ENCODE measurements around the gene LDB2. TPM values are rescaled to one million over a fixed set of nuclear protein-coding genes. Genes with fewer than 3 reads are reported as not detected.

Gene LDB2
- total and polyA plus RNA-seq, 2 donors = 9.2 to 10.1 TPM

DNA sequence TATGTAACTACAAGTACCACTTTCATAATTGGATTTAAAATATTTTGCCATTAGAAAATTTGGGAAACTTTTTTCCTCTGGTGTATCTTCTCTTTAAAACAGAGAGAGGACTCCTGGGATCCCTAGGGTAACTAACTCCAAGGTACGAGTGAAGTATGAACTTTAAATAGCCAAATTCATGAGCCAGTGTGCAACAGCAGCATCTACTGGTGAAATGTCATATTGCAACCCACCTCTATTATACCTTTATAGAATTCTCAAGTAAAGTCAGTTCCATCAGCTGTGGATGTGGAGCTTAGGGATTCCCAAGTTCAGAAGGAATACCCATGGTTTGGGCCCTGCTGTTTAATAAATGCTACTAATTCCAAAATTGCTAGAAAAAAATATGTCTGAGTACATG lies 389.5 kb downstream of the LDB2 start:
- Histone ChIP-seq H3K27ac (ENCODE audit: low read depth in 1 of 2, low read length in 1 of 2) (no peak overlapping the region), H3K36me3 (ENCODE audit: control insufficient read depth in 2 of 2, insufficient read depth in 2 of 2, low read length in 1 of 2) (no peaks in the 10 kb centered on the region), H3K9me3 (ENCODE audit: control insufficient read depth in 2 of 2, insufficient read depth in 1 of 2, low read length in 1 of 2) (peaks cover 0 to 3% of the 10 kb centered on the region in 2 donors), H3K4me3 (ENCODE audit: low read length in 2 of 2) (no peak overlapping the region), H3K4me1 (ENCODE audit: control insufficient read depth in 2 of 2, insufficient read depth in 2 of 2, low read length in 2 of 2) (no peaks in the 10 kb centered on the region), H3K27me3 (ENCODE audit: control insufficient read depth in 2 of 2, insufficient read depth in 1 of 2, low read length in 1 of 2) (no peaks in the 10 kb centered on the region)
- DNase-seq (ENCODE audit: low read depth in 6 of 9, low spot score in 9 of 9) = no peak
- 91% methylated on average over 1 of the region's 1 CpG for WGBS

GRCh38 chr4:16505726-16506125 lies 392.7 kb downstream of the LDB2 start:
- Histone ChIP-seq H3K27ac (ENCODE audit: low read depth in 1 of 2, low read length in 1 of 2) (no peak overlapping the region), H3K9me3 (ENCODE audit: control insufficient read depth in 2 of 2, insufficient read depth in 1 of 2, low read length in 1 of 2) (peaks cover 0 to 6% of the 10 kb centered on the region in 2 donors), H3K4me3 (ENCODE audit: low read length in 2 of 2) (no peak overlapping the region), H3K36me3 (ENCODE audit: control insufficient read depth in 2 of 2, insufficient read depth in 2 of 2, low read length in 1 of 2) (no peaks in the 10 kb centered on the region), H3K4me1 (ENCODE audit: control insufficient read depth in 2 of 2, insufficient read depth in 2 of 2, low read length in 2 of 2) (no peaks in the 10 kb centered on the region), H3K27me3 (ENCODE audit: control insufficient read depth in 2 of 2, insufficient read depth in 1 of 2, low read length in 1 of 2) (no peaks in the 10 kb centered on the region)
- 95% methylated on average over 7 of the region's 7 CpGs for WGBS
- no peak for DNase-seq (ENCODE audit: low read depth in 6 of 9, low spot score in 9 of 9)

GRCh38 chr4:16505267-16505666 lies 393.2 kb downstream of the LDB2 start:
- Histone ChIP-seq H3K27ac (ENCODE audit: low read depth in 1 of 2, low read length in 1 of 2) (no peak overlapping the region), H3K4me3 (ENCODE audit: low read length in 2 of 2) (no peak overlapping the region), H3K9me3 (ENCODE audit: control insufficient read depth in 2 of 2, insufficient read depth in 1 of 2, low read length in 1 of 2) (peaks cover 0 to 6% of the 10 kb centered on the region in 2 donors), H3K27me3 (ENCODE audit: control insufficient read depth in 2 of 2, insufficient read depth in 1 of 2, low read length in 1 of 2) (no peaks in the 10 kb centered on the region), H3K36me3 (ENCODE audit: control insufficient read depth in 2 of 2, insufficient read depth in 2 of 2, low read length in 1 of 2) (no peaks in the 10 kb centered on the region), H3K4me1 (ENCODE audit: control insufficient read depth in 2 of 2, insufficient read depth in 2 of 2, low read length in 2 of 2) (no peaks in the 10 kb centered on the region)
- DNase-seq (ENCODE audit: low read depth in 6 of 9, low spot score in 9 of 9) = no peak
- 95% methylated on average over 2 of the region's 2 CpGs for WGBS

DNA sequence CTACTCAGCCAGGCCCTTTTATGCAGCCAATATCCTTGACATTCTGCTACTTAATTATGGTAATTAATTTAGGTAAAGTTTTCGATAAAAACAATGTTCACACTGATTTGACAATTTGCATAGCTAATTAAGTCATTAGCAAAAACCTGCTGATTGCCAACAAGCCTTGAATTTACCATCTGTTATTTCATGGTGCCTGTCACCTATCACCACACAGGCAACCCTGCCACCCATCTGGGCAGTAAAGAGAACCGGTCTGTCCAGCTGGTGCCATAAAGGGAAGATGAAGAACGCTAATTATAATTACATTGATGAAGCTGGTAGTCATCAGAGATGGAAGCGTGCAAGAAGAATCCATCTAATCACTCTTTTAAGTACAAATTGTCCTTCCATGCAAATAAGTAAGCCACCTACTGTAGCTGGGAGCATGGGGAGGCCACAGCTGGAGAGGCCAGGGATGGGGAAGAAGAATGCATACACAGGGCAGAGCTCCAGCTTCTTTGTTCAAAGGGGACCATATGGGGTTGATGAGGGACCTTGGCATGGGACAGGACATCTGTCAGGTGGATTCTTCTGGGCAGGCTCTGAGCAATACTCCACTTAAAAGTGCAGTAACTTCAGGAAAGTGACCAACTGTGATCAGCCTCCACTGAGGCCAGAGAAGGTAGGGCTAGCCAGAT lies 394.9 kb downstream of the LDB2 start:
- Histone ChIP-seq H3K27ac (ENCODE audit: low read depth in 1 of 2, low read length in 1 of 2) (no peak overlapping the region), H3K9me3 (ENCODE audit: control insufficient read depth in 2 of 2, insufficient read depth in 1 of 2, low read length in 1 of 2) (peaks cover 0 to 3% of the 10 kb centered on the region in 2 donors), H3K27me3 (ENCODE audit: control insufficient read depth in 2 of 2, insufficient read depth in 1 of 2, low read length in 1 of 2) (no peaks in the 10 kb centered on the region), H3K4me3 (ENCODE audit: low read length in 2 of 2) (no peak overlapping the region), H3K4me1 (ENCODE audit: control insufficient read depth in 2 of 2, insufficient read depth in 2 of 2, low read length in 2 of 2) (no peaks in the 10 kb centered on the region), H3K36me3 (ENCODE audit: control insufficient read depth in 2 of 2, insufficient read depth in 2 of 2, low read length in 1 of 2) (no peaks in the 10 kb centered on the region)
- WGBS = 94% methylated on average over 4 of the region's 4 CpGs
- no peak for DNase-seq (ENCODE audit: low read depth in 6 of 9, low spot score in 9 of 9)

- H3K4me1 ChIP-seq (ENCODE audit: control insufficient read depth in 2 of 2, insufficient read depth in 2 of 2, low read length in 2 of 2) = no peaks in the 10 kb centered on the region
- peaks cover 0 to 3% of the 10 kb centered on the region in 2 donors for H3K9me3 ChIP-seq (ENCODE audit: control insufficient read depth in 2 of 2, insufficient read depth in 1 of 2, low read length in 1 of 2)
- H3K27me3 ChIP-seq (ENCODE audit: control insufficient read depth in 2 of 2, insufficient read depth in 1 of 2, low read length in 1 of 2) = no peaks in the 10 kb centered on the region
- no peaks in the 10 kb centered on the region for H3K36me3 ChIP-seq (ENCODE audit: control insufficient read depth in 2 of 2, insufficient read depth in 2 of 2, low read length in 1 of 2)
- no peak overlapping the region for H3K27ac ChIP-seq (ENCODE audit: low read depth in 1 of 2, low read length in 1 of 2)
- no peak for DNase-seq (ENCODE audit: low read depth in 6 of 9, low spot score in 9 of 9)
- no peak overlapping the region for H3K4me3 ChIP-seq (ENCODE audit: low read length in 2 of 2)
Measured at GRCh38 chr4:16498978-16499377, 399.5 kb downstream of the LDB2 start.

- H3K9me3 ChIP-seq (ENCODE audit: control insufficient read depth in 2 of 2, insufficient read depth in 1 of 2, low read length in 1 of 2) = peaks cover 0 to 3% of the 10 kb centered on the region in 2 donors
- 94% methylated on average over 3 of the region's 3 CpGs for WGBS
- no peak overlapping the region for H3K4me3 ChIP-seq (ENCODE audit: low read length in 2 of 2)
- no peaks in the 10 kb centered on the region for H3K4me1 ChIP-seq (ENCODE audit: control insufficient read depth in 2 of 2, insufficient read depth in 2 of 2, low read length in 2 of 2)
- DNase-seq (ENCODE audit: low read depth in 6 of 9, low spot score in 9 of 9) = no peak
- H3K27ac ChIP-seq (ENCODE audit: low read depth in 1 of 2, low read length in 1 of 2) = no peak overlapping the region
- H3K27me3 ChIP-seq (ENCODE audit: control insufficient read depth in 2 of 2, insufficient read depth in 1 of 2, low read length in 1 of 2) = no peaks in the 10 kb centered on the region
- no peaks in the 10 kb centered on the region for H3K36me3 ChIP-seq (ENCODE audit: control insufficient read depth in 2 of 2, insufficient read depth in 2 of 2, low read length in 1 of 2)
Measured at GRCh38 chr4:16496501-16496900, 401.9 kb downstream of the LDB2 start.

DNA sequence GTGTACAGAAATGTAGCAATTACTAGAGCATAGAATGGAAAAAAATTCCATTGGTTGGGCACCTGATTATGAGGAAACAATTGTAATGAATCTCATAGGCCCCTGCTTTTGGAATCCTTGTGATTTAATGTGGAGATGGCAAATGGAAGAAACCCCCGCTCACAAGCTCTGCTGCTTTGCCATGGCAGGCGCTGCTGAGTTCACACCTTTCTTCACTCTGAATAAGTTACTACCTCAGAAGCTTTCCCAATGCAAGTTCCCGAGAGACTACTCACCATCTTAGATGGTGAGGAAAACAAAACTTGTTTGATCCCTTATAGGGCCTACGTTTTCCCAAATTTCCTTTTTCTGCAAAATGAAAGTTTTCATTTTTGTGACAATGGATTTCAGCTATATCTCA lies 405.6 kb downstream of the LDB2 start:
- no peaks in the 10 kb centered on the region for H3K27me3 ChIP-seq (ENCODE audit: control insufficient read depth in 2 of 2, insufficient read depth in 1 of 2, low read length in 1 of 2)
- no peak overlapping the region for H3K4me3 ChIP-seq (ENCODE audit: low read length in 2 of 2)
- no peak for DNase-seq (ENCODE audit: low read depth in 6 of 9, low spot score in 9 of 9)
- H3K36me3 ChIP-seq (ENCODE audit: control insufficient read depth in 2 of 2, insufficient read depth in 2 of 2, low read length in 1 of 2) = no peaks in the 10 kb centered on the region
- H3K27ac ChIP-seq (ENCODE audit: low read depth in 1 of 2, low read length in 1 of 2) = no peak overlapping the region
- WGBS = 93% methylated on average over 4 of the region's 4 CpGs
- H3K4me1 ChIP-seq (ENCODE audit: control insufficient read depth in 2 of 2, insufficient read depth in 2 of 2, low read length in 2 of 2) = no peaks in the 10 kb centered on the region
- H3K9me3 ChIP-seq (ENCODE audit: control insufficient read depth in 2 of 2, insufficient read depth in 1 of 2, low read length in 1 of 2) = no peaks in the 10 kb centered on the region

DNA sequence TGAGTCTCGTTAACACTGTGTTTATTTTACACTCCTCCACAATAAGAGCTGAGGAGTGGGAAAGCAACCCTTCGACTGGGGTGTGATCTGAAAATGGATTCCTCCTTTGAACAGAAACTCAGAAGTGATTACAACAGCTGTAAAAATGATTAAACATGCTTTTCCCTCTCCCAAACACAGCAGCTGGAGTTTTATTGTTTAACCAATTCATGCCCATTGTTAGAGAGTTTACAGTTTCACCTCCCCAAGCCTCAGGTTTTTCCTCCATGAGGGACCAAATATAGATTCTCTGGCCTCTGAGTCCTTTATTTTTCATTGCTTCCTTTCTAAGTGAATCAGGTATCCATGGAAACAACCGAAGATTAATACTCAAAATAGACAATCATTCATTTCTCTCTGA lies 409.2 kb downstream of the LDB2 start:
- no peak overlapping the region for H3K27ac ChIP-seq (ENCODE audit: low read depth in 1 of 2, low read length in 1 of 2)
- no peaks in the 10 kb centered on the region for H3K36me3 ChIP-seq (ENCODE audit: control insufficient read depth in 2 of 2, insufficient read depth in 2 of 2, low read length in 1 of 2)
- H3K4me3 ChIP-seq (ENCODE audit: low read length in 2 of 2) = no peak overlapping the region
- H3K27me3 ChIP-seq (ENCODE audit: control insufficient read depth in 2 of 2, insufficient read depth in 1 of 2, low read length in 1 of 2) = no peaks in the 10 kb centered on the region
- no peak for DNase-seq (ENCODE audit: low read depth in 6 of 9, low spot score in 9 of 9)
- no peaks in the 10 kb centered on the region for H3K9me3 ChIP-seq (ENCODE audit: control insufficient read depth in 2 of 2, insufficient read depth in 1 of 2, low read length in 1 of 2)
- H3K4me1 ChIP-seq (ENCODE audit: control insufficient read depth in 2 of 2, insufficient read depth in 2 of 2, low read length in 2 of 2) = no peaks in the 10 kb centered on the region
- WGBS = 77% methylated on average over 3 of the region's 3 CpGs

DNA sequence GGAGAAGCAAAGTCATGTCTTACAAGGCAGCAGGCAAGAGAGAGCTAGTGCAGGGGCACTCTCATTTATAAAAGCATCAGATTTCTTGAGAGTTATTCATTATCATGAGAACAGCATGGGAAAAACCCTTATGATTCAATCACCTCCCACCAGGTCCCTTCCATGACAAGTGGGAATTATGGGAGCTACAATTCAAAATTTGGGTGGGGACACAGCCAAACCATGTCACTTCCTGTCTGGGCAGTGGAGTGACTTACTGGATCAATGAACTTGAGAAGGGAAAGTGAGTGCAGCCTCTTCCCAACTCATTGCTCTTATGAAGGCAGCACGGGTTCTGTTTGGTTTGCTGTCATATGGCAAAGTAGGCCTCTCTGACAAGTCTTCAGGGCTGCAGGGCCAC lies 410.4 kb downstream of the LDB2 start:
- no peak overlapping the region for H3K27ac ChIP-seq (ENCODE audit: low read depth in 1 of 2, low read length in 1 of 2)
- H3K4me3 ChIP-seq (ENCODE audit: low read length in 2 of 2) = no peak overlapping the region
- H3K4me1 ChIP-seq (ENCODE audit: control insufficient read depth in 2 of 2, insufficient read depth in 2 of 2, low read length in 2 of 2) = no peaks in the 10 kb centered on the region
- H3K9me3 ChIP-seq (ENCODE audit: control insufficient read depth in 2 of 2, insufficient read depth in 1 of 2, low read length in 1 of 2) = no peaks in the 10 kb centered on the region
- WGBS = 96% methylated on average over 1 of the region's 1 CpG
- H3K36me3 ChIP-seq (ENCODE audit: control insufficient read depth in 2 of 2, insufficient read depth in 2 of 2, low read length in 1 of 2) = no peaks in the 10 kb centered on the region
- DNase-seq (ENCODE audit: low read depth in 6 of 9, low spot score in 9 of 9) = no peak
- no peaks in the 10 kb centered on the region for H3K27me3 ChIP-seq (ENCODE audit: control insufficient read depth in 2 of 2, insufficient read depth in 1 of 2, low read length in 1 of 2)
